GM21786 (cell line): ENCODE data around the gene SPINT1.

ENCODE experiments used
- ATAC-seq: cut with Tn5 transposase; IDR thresholded peaks from one replicate; pipeline ENCODE4 v1.9.1; 2021; ENCODE audit not compliant: unreplicated experiment

SPINT1 gene

DNA sequence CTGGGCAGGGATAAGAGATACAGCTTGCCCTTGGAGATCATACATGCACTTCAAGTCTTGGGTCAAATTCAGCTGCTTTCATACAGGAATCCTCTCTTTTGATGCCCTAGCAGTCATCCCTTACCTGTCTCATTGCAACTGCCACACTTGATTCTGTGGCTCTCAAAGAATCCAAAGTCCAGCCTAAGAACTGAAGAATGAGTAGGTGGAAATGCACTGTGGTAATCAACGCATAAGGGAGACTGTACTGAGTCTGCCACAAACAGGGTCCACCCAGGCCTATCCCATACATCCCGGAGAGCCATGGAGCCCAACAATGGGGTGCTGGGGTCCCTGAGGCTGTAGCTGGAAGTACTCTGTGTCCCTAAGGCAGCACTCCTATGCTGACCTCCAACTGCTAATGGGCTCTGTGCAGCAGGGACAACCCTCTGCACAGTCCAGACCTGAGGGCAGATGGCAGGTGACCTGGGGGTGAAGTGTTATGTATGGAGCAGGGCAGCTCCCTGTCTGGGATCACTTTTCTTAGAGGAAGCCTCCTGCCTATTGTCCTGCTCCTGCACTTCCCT, 48.7 kb downstream of the SPINT1 start:
- ATAC-seq: no peak

DNA sequence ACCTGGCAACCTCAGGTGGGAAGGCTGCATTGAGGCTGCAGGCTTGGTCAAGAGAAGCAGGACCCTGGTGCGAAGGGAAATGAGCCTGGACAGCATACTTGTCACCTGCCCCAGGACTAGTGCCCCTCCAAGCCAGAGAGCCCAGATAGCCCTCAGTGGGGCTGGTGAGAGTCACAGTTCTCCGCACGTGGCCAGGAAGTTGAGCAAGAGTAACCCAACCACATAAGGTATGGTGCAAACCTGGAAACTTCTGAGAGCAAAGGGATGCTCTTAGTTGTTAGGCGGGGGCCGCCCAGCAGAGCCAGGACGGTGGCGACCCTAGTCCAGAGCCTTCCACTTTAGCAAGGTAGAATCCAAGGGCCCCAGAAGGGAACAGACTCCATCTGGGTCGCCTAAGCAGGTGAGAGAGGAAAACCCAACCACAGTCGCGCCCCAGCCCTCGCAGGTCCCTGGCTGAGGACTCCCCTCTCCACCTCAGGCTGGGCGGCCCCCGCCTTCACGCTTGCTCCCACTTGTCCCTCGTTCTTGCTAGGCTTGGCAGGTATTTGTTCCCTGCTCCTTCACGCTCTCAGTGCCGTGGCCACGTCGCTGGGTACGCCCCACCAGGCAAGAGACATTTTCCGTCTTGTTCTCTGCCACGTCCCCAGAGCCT, 49.3 kb downstream of the SPINT1 start:
- no peak for ATAC-seq

DNA sequence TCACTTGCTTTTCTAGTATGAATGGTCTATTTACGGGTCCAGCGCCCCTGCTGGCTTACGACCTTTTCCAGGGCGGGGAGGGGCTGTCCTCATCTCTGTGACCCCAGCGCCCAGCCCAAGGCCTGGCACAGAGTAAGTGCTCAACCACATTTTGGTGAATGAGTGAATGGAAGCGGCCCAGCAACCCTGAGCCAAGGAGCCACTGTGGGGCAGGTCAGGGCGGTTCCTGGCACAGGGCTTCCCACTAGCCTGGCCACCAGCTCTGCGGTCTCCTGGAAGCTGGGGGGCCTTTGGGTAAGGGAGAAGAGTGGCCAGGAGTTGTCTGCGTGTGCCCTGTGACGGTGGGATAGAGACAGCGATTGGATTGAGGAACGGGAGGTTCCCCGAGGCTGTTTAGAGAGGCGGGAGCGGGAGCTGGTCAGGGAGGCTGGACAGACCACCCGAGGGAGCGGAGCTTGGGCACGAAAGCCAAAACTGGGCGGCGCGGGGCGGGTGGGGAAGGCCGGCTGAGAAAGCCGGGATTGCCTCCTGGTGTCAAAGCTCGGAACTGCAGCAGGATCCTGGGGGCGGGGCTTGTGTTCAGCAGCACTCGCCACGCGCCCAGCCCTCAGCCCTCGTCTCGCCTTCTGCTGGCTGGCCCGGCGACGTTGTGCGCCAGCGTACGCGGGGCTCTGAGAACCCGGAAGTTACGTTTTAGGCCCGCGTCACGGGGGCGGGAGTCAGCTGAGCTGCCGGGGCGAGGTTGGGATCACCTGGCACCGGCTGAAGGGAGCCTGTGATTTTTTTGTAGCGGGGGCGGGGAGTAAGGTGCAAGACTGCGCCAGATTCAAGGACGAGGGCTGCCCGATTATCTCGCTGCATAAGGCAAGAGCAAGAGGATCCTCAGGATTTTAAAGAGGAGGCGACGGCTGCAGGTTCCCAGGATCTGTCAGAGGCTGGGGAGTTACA, 50.2 kb downstream of the SPINT1 start, which contains the start of gene VPS18:
VPS18 (plus strand) TSS at position 718 of the 948 bp plus-strand sequence. CDS start 319 bp downstream, outside the sequence.
- ATAC-seq: peak; percentile 82

DNA sequence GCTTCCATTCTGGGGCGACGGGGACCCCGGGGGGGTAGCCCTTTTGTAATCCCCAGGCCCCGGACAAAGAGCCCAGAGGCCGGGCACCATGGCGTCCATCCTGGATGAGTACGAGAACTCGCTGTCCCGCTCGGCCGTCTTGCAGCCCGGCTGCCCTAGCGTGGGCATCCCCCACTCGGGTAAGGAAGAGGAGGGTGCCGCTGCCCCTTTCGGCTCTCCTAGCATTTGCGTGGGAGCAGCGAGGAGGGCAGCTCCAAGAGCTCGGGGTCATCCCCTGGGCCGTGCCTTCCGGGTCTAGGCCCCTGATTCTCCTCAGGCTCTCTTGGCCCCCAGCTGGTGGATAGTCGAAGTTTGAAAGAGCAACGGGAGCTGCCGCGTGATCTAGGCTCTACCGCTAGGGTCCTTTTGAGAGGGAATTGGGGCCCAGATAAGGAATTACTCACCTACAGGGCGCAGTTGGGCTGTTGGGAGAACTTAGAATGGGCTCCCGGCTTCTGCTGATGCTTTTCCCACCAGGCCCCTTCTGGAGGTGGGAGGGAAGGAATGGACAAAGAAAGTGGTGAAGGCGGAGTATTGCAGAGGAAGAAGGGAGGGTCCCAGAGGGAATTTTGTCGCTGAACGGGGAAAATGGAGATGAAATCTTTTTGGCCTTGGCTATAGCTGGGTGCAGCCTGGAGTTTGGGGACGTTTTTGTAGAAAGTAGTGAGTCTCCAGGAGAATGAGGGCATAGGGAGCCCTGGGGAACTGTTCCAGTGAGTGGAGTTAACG, 51.0 kb downstream of the SPINT1 start:
- ATAC-seq: peak; percentile 12

DNA sequence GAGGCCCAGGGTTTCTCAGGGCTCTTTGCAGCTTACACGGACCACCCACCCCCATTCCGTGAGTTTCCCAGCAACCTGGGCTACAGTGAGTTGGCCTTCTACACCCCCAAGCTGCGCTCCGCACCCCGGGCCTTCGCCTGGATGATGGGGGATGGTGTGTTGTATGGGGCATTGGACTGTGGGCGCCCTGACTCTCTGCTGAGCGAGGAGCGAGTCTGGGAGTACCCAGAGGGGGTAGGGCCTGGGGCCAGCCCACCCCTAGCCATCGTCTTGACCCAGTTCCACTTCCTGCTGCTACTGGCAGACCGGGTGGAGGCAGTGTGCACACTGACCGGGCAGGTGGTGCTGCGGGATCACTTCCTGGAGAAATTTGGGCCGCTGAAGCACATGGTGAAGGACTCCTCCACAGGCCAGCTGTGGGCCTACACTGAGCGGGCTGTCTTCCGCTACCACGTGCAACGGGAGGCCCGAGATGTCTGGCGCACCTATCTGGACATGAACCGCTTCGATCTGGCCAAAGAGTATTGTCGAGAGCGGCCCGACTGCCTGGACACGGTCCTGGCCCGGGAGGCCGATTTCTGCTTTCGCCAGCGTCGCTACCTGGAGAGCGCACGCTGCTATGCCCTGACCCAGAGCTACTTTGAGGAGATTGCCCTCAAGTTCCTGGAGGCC, 55.8 kb downstream of the SPINT1 start:
- no peak for ATAC-seq

DNA sequence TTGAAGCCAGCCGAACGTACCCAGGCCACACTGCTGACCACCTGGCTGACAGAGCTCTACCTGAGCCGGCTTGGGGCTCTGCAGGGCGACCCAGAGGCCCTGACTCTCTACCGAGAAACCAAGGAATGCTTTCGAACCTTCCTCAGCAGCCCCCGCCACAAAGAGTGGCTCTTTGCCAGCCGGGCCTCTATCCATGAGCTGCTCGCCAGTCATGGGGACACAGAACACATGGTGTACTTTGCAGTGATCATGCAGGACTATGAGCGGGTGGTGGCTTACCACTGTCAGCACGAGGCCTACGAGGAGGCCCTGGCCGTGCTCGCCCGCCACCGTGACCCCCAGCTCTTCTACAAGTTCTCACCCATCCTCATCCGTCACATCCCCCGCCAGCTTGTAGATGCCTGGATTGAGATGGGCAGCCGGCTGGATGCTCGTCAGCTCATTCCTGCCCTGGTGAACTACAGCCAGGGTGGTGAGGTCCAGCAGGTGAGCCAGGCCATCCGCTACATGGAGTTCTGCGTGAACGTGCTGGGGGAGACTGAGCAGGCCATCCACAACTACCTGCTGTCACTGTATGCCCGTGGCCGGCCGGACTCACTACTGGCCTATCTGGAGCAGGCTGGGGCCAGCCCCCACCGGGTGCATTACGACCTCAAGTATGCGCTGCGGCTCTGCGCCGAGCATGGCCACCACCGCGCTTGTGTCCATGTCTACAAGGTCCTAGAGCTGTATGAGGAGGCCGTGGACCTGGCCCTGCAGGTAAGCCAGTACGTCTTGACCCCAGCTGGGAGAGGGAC, 56.6 kb downstream of the SPINT1 start:
- ATAC-seq: no peak

DNA sequence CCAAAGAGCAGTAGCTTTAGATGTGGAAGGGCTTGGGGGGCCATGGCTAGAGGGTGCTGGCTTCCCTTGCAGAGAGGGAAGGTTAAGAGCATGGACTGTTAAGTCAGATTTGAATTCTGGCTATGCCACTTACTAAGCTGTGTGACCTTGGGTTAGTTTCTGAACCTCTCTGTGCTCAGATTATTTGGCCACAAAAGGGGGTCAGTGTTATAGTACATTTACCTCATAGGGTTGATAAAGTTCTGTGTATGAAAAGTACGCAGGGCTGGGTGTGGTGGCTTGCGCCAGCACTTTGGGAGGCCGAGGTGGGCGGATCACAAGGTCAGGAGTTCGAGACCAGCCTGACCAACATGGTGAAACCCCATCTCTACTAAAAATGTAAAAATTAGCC, 57.2 kb downstream of the SPINT1 start:
- no peak for ATAC-seq

DNA sequence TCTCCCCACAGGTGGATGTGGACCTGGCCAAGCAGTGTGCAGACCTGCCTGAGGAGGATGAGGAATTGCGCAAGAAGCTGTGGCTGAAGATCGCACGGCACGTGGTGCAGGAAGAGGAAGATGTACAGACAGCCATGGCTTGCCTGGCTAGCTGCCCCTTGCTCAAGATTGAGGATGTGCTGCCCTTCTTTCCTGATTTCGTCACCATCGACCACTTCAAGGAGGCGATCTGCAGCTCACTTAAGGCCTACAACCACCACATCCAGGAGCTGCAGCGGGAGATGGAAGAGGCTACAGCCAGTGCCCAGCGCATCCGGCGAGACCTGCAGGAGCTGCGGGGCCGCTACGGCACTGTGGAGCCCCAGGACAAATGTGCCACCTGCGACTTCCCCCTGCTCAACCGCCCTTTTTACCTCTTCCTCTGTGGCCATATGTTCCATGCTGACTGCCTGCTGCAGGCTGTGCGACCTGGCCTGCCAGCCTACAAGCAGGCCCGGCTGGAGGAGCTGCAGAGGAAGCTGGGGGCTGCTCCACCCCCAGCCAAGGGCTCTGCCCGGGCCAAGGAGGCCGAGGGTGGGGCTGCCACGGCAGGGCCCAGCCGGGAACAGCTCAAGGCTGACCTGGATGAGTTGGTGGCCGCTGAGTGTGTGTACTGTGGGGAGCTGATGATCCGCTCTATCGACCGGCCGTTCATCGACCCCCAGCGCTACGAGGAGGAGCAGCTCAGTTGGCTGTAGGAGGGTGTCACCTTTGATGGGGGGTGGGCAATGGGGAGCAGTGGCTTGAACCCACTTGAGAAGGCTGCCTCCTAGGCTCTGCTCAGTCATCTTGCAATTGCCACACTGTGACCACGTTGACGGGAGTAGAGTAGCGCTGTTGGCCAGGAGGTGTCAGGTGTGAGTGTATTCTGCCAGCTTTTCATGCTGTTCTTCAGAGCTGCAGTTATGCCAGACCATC, 59.0 kb downstream of the SPINT1 start:
- no peak for ATAC-seq

DNA sequence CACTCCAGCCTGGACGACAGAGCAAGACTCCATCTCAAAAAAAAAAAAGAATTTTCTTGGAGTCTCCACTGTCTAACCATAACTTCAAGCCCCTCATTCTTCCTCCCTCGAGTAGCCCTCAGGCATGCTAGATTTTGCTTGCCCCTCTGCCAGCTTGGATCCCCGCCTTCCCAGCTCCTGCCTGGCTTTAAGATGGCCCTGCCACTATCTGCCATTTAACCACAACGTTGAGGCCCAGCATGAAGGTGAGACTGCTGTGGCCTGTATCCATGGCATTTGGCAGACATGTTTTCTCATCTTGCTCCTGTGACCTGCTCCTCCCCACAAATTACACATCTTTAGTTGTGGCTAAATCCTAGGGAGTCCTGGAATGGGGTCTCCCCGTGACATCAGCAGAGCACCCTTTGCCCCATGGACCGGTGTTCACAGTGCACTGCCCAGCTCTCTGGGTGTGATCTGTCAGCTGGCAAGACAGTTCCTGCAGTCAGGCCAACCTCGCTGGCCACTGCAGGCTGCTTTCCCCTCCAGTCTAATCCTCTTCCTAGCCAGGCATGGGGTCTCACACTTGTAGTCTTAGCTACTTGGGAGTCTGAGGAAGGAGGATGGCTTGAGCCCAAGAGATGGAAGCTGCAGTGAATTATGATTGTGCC, 60.8 kb downstream of the SPINT1 start:
- no peak for ATAC-seq

DNA sequence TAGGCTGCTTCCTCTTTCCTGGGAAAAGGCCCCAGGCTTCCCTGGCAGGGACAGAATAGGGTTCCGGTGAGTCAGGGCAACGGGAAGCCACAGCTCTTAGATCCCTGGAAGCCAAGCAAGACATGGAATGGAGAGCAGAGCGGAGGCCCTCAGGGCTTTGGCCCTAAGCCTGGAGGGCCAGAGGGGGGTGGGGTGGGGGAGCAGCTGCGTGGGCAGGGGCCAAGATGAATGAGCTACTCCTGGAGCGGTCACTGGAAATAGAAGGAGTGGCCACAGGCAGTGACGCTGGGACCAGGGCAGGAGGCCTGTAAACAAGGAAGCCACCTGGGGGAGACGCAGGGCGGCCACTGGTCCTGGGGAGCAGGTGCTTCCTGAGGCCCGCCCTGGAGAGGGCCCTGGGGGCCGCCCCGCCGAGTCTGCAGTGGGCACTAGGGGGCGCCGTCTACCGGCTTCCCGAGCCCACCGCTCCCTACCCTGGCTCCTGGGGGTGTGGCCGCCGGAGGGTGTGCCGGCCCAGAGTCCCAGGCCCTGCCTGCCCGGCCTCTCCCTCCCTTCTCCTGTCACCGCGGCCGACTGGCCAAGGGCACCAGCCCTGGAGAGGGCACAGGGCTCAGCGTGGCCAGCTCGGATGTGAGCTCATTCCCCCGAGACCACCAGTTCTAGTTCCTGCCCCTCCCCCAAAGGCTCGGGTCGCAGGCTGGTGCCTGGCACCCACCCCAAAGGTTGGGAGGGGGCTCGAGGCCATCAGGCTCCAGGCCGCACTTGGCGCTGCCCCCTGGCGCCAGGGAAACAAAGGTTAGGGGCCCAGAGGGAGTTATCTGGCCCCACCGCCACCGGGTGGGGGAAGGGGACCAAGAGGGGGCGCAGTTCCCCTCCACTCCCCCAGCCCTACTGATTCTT, 62.5 kb downstream of the SPINT1 start:
- ATAC-seq: peak; percentile 76

DNA sequence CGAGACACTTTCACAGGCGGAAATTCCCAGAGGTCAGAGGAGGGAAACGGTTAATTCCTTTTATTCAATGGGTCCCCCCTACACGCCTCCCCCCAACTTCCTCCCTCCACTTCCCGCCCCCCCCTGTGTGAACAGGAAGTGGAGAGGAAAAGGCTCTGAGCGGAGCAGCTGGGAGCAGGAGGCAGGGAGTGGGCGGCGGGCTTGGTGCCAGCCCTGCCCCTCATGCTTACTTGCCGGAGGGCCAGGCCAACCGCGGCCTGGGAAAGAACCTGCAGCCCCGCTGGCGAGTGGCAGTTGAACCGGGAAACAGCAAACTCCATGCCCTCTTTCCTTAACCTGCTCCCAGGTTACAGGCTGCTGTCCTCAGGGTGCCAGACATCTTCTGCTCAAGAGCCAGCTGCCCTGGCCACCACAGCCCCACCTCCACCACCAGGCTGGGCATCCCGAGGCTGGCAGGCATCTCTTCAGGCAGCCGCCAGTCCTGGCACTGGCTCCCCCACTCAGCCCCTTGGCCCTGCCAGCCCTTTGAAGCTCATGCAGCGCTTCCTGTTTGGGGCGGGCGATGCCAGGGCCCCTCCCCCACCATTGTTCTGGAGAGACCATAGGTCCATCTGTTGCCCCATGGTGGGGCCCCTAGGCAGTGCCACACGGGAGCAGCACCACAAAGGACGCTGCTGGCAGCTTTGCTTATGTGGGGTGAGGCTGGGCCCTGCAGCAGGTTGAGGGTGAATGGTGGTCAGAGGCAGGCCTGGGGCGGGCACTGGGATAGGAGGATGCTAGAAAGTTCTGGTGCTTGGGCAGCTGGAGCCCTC, 63.3 kb downstream of the SPINT1 start:
- no peak for ATAC-seq
